ENCODE measurements around the gene GPR107. TPM values are rescaled to one million over a fixed set of nuclear protein-coding genes. Genes with fewer than 3 reads are reported as not detected.

GPR107 gene
- total RNA-seq, 2 experiments from 2014 or later, result 18.2 to 19.0 TPM

GRCh38 chr9:130107955-130108354 is 54.2 kb downstream of the GPR107 start:
- no peak for DNase-seq
- TF ChIP-seq CTCF (IDR thresholded peaks at IDR 0.05), result no peak
- peaks cover 33% of the 10 kb centered on the region for H3K4me1 Mint-ChIP-seq (ENCODE audit: low read depth)
- H3K36me3 Mint-ChIP-seq (ENCODE audit: low read depth), result peaks cover 42% of the 10 kb centered on the region
- no peaks in the 10 kb centered on the region for H3K27me3 Mint-ChIP-seq
- intact Hi-C loops (cut with micrococcal nuclease), result loop anchor here (1.0 kb wide), 1 partner anchor 128 kb away; no protein-coding TSS in a partner anchor
- ChIA-PET CTCF (interaction anchor here (0.7 to 7.9 kb wide), 48 partner anchors 8 to 281 kb away, joined by 3 to 111 read pairs (median 4); partner anchors contain the start of gene NCS1), POLR2A (interaction anchor here (0.8 to 2.6 kb wide), 9 partner anchors 21 to 175 kb away, joined by 3 to 19 read pairs (median 4); no protein-coding TSS in a partner anchor)
- H3K4me3 Mint-ChIP-seq, result no peak overlapping the region
- H3K9me3 Mint-ChIP-seq, result no peaks in the 10 kb centered on the region
- ATAC-seq, result peak; percentile 2
- peak overlapping the region; percentile 81 for H3K27ac Mint-ChIP-seq

- Mint-ChIP-seq H3K36me3 (ENCODE audit: low read depth) (peaks cover 35% of the 10 kb centered on the region), H3K27me3 (no peaks in the 10 kb centered on the region), H3K9me3 (no peaks in the 10 kb centered on the region), H3K4me1 (ENCODE audit: low read depth) (peaks cover 33% of the 10 kb centered on the region), H3K27ac (no peak overlapping the region), H3K4me3 (no peak overlapping the region)
- ChIA-PET POLR2A (interaction anchor here (1.4 kb wide), 1 partner anchor 126 kb away, joined by 5 read pairs; no protein-coding TSS in a partner anchor), CTCF (interaction anchor here (5.4 to 7.9 kb wide), 2 partner anchors 126 to 131 kb away, joined by 45 to 111 read pairs; no protein-coding TSS in a partner anchor)
- TF ChIP-seq CTCF (IDR thresholded peaks at IDR 0.05), result peak; percentile 46
- peak; percentile 28 for ATAC-seq
- intact Hi-C loops (cut with micrococcal nuclease), result no loop called here
- peak; percentile 52 for DNase-seq
These were observed 56.5 kb downstream of the GPR107 start for GRCh38 chr9:130110166-130110565.

- CTCF ChIA-PET, result interaction anchor here (1.9 to 7.9 kb wide), 3 partner anchors 33 to 130 kb away, joined by 5 to 111 read pairs (median 45); no protein-coding TSS in a partner anchor
- no peaks in the 10 kb centered on the region for H3K9me3 Mint-ChIP-seq
- ATAC-seq (no peak), DNase-seq (no peak)
- H3K4me1 Mint-ChIP-seq (ENCODE audit: low read depth), result peaks cover 33% of the 10 kb centered on the region
- POLR2A ChIA-PET, result interaction anchor here (1.4 kb wide), 1 partner anchor 126 kb away, joined by 5 read pairs; no protein-coding TSS in a partner anchor
- H3K27ac Mint-ChIP-seq, result no peak overlapping the region
- peaks cover 33% of the 10 kb centered on the region for H3K36me3 Mint-ChIP-seq (ENCODE audit: low read depth)
- H3K27me3 Mint-ChIP-seq, result no peaks in the 10 kb centered on the region
- intact Hi-C loops (cut with micrococcal nuclease), result no loop called here
- no peak overlapping the region for H3K4me3 Mint-ChIP-seq
- TF ChIP-seq CTCF (IDR thresholded peaks at IDR 0.05), result no peak
These were observed 56.9 kb downstream of the GPR107 start for GRCh38 chr9:130110596-130111021.

GRCh38 chr9:130111786-130112537 is 58.3 kb downstream of the GPR107 start:
- no peak overlapping the region for H3K27ac Mint-ChIP-seq
- H3K4me1 Mint-ChIP-seq (ENCODE audit: low read depth), result peaks cover 28% of the 10 kb centered on the region
- H3K36me3 Mint-ChIP-seq (ENCODE audit: low read depth), result peaks cover 27% of the 10 kb centered on the region
- ChIA-PET POLR2A (interaction anchor here (0.8 to 1.4 kb wide), 2 partner anchors 13 to 124 kb away, joined by 3 to 5 read pairs; no protein-coding TSS in a partner anchor), CTCF (interaction anchor here (1.9 to 7.9 kb wide), 2 partner anchors 32 to 129 kb away, joined by 5 to 111 read pairs; no protein-coding TSS in a partner anchor)
- no peaks in the 10 kb centered on the region for H3K27me3 Mint-ChIP-seq
- no peaks in the 10 kb centered on the region for H3K9me3 Mint-ChIP-seq
- no peak overlapping the region for H3K4me3 Mint-ChIP-seq
- ATAC-seq (no peak), DNase-seq (no peak)
- no peak for TF ChIP-seq CTCF (IDR thresholded peaks at IDR 0.05)
- intact Hi-C loops (cut with micrococcal nuclease), result no loop called here

Measured in activated CD8-positive, alpha-beta T cell treated with anti-CD3 and anti-CD28 coated beads for 36 hours (primary cell).